OCI-LY3 (cell line): ENCODE data around the gene TLE6.

ENCODE experiments used
- H2AFZ ChIP-seq: fragments of 200-600, 300-600 bp; shearing (Covaris generic); 2 replicates; pipeline ENCODE4 v1.6.0; 2014; ENCODE audit warnings: antibody characterized with exemption, low read depth, low read length
- H3K27ac ChIP-seq: fragments of 200-600, 300-600 bp; sonication (generic); 2 replicates; pipeline ENCODE4 v1.5.1; 2014; ENCODE audit warnings: mild to moderate bottlenecking, low read length, moderate library complexity, mixed read lengths
- H3K27me3 ChIP-seq: fragments of 200-600, 300-600 bp; sonication (generic); 2 replicates; pipeline ENCODE4 v1.6.1; 2014; ENCODE audit warnings: low read depth, low read length, mixed read lengths
- H3K36me3 ChIP-seq: fragments of 200-600, 300-600 bp; sonication (generic); replicated peaks from 2 replicates; pipeline ENCODE3; 2014; ENCODE audit warnings: low read depth, low read length, mixed read lengths
- H3K4me1 ChIP-seq: fragments of 300-600, 200-600 bp; sonication (generic); 2 replicates; pipeline ENCODE4 v1.6.1; 2014; ENCODE audit warnings: low read length, mixed read lengths
- H3K4me2 ChIP-seq: fragments of 200-600, 300-600 bp; sonication (generic); 2 replicates; pipeline ENCODE4 v1.6.1; 2014; ENCODE audit warnings: low read length, mixed read lengths
- H3K4me3 ChIP-seq: fragments of 300-600, 200-600 bp; sonication (generic); 2 replicates; pipeline ENCODE4 v1.5.1; 2014; ENCODE audit warnings: antibody characterized with exemption, mild to moderate bottlenecking, low read length, moderate library complexity
- H3K79me2 ChIP-seq: fragments of 300-600, 200-600 bp; shearing (Covaris generic); 2 replicates; pipeline ENCODE4 v1.6.1; 2014; ENCODE audit warnings: mild to moderate bottlenecking, low read length, mixed read lengths
- H3K9ac ChIP-seq: fragments of 300-600, 200-600 bp; shearing (Covaris generic); 2 replicates; pipeline ENCODE4 v1.6.0; 2014; ENCODE audit warnings: mild to moderate bottlenecking, low read length, moderate library complexity
- H3K9me3 ChIP-seq: fragments of 200-600, 300-600 bp; shearing (Covaris generic); 2 replicates; pipeline ENCODE4 v1.6.1; 2014; ENCODE audit warnings: low read length, mixed read lengths; ENCODE audit not compliant: insufficient read depth
- H4K20me1 ChIP-seq: fragments of 200-600, 300-600 bp; sonication (generic); 2 replicates; pipeline ENCODE4 v1.6.1; 2016; ENCODE audit warnings: low read length, mixed read lengths; ENCODE audit not compliant: insufficient read depth
- CTCF ChIP-seq: fragments of 200-600, 300-600 bp; sonication (generic); IDR thresholded peaks from 2 replicates; pipeline ENCODE4 v1.5.1; 2014; ENCODE audit warnings: antibody characterized with exemption, low read length, low read depth
- EZH2phosphoT487 ChIP-seq: fragments of 200-600 bp; shearing (Covaris generic); IDR thresholded peaks from 2 replicates; pipeline ENCODE4 v1.6.1; 2018; ENCODE audit warnings: antibody characterized with exemption, mixed run types, low read depth

The TLE6 gene

GRCh38 chr19:3012621-3013262 lies 35.4 kb downstream of the TLE6 start:
- no peak overlapping the region for H3K27ac ChIP-seq
- H3K36me3 ChIP-seq: no peaks in the 10 kb centered on the region
- H2AFZ ChIP-seq: no peak overlapping the region
- H3K9me3 ChIP-seq: no peaks in the 10 kb centered on the region
- no peak overlapping the region for H3K4me3 ChIP-seq
- H3K4me1 ChIP-seq: no peaks in the 10 kb centered on the region
- H3K4me2 ChIP-seq: no peak overlapping the region
- no peaks in the 10 kb centered on the region for H3K27me3 ChIP-seq
- no peak for TF ChIP-seq CTCF
- TF ChIP-seq EZH2phosphoT487: no peak
- no peak overlapping the region for H3K9ac ChIP-seq
- H3K79me2 ChIP-seq: no peaks in the 10 kb centered on the region
- H4K20me1 ChIP-seq: no peaks in the 10 kb centered on the region

GRCh38 chr19:3013263-3013725 lies 35.9 kb downstream of the TLE6 start:
- no peak overlapping the region for H3K4me3 ChIP-seq
- no peaks in the 10 kb centered on the region for H4K20me1 ChIP-seq
- no peaks in the 10 kb centered on the region for H3K36me3 ChIP-seq
- no peaks in the 10 kb centered on the region for H3K79me2 ChIP-seq
- H3K4me1 ChIP-seq: no peaks in the 10 kb centered on the region
- H3K4me2 ChIP-seq: no peak overlapping the region
- no peaks in the 10 kb centered on the region for H3K27me3 ChIP-seq
- no peak overlapping the region for H2AFZ ChIP-seq
- TF ChIP-seq EZH2phosphoT487: no peak
- no peak for TF ChIP-seq CTCF
- no peak overlapping the region for H3K9ac ChIP-seq
- no peaks in the 10 kb centered on the region for H3K9me3 ChIP-seq
- H3K27ac ChIP-seq: no peak overlapping the region

GRCh38 chr19:3014135-3014534 lies 36.8 kb downstream of the TLE6 start:
- Histone ChIP-seq H3K4me3 (no peak overlapping the region), H3K4me1 (no peaks in the 10 kb centered on the region), H3K27me3 (no peaks in the 10 kb centered on the region), H3K27ac (no peak overlapping the region), H3K9me3 (no peaks in the 10 kb centered on the region), H3K9ac (no peak overlapping the region), H3K36me3 (no peaks in the 10 kb centered on the region), H2AFZ (no peak overlapping the region), H4K20me1 (no peaks in the 10 kb centered on the region), H3K79me2 (no peaks in the 10 kb centered on the region), H3K4me2 (no peak overlapping the region)
- no peak for TF ChIP-seq EZH2phosphoT487
- no peak for TF ChIP-seq CTCF

- TF ChIP-seq EZH2phosphoT487: no peak
- no peak for TF ChIP-seq CTCF
- no peak overlapping the region for H3K27ac ChIP-seq
- no peak overlapping the region for H3K4me2 ChIP-seq
- H3K27me3 ChIP-seq: no peaks in the 10 kb centered on the region
- H3K9me3 ChIP-seq: no peaks in the 10 kb centered on the region
- no peaks in the 10 kb centered on the region for H3K79me2 ChIP-seq
- no peak overlapping the region for H2AFZ ChIP-seq
- H3K4me3 ChIP-seq: no peak overlapping the region
- no peak overlapping the region for H3K9ac ChIP-seq
- no peaks in the 10 kb centered on the region for H4K20me1 ChIP-seq
- no peaks in the 10 kb centered on the region for H3K36me3 ChIP-seq
- H3K4me1 ChIP-seq: no peaks in the 10 kb centered on the region
Observed at GRCh38 chr19:3015126-3016057, 38.0 kb downstream of the TLE6 start.
